AG09319 (cell line): Measurements from ENCODE around the gene WASHC2A.
A peak's percentile ranks its signal among the peaks of the same experiment; 100 is the strongest.
"Not testable (repeated sequence)": the region's sequence is repeated elsewhere in the genome, so short reads cannot be mapped to it uniquely, and the experiment has no call there.

Source experiments
- DNase-seq: peaks from one replicate; pipeline ENCODE4 v3.0.0-alpha.2; 2010; ENCODE audit warnings: low read depth; ENCODE audit errors: extremely low read depth
- TF ChIP-seq, protein P1 (sequence below): IDR thresholded peaks from 2 replicates; pipeline ENCODE4 v1.5.1; 2011; ENCODE audit warnings: low read depth, mild to moderate bottlenecking, inconsistent platforms, low read length, moderate library complexity

Gene WASHC2A

DNA sequence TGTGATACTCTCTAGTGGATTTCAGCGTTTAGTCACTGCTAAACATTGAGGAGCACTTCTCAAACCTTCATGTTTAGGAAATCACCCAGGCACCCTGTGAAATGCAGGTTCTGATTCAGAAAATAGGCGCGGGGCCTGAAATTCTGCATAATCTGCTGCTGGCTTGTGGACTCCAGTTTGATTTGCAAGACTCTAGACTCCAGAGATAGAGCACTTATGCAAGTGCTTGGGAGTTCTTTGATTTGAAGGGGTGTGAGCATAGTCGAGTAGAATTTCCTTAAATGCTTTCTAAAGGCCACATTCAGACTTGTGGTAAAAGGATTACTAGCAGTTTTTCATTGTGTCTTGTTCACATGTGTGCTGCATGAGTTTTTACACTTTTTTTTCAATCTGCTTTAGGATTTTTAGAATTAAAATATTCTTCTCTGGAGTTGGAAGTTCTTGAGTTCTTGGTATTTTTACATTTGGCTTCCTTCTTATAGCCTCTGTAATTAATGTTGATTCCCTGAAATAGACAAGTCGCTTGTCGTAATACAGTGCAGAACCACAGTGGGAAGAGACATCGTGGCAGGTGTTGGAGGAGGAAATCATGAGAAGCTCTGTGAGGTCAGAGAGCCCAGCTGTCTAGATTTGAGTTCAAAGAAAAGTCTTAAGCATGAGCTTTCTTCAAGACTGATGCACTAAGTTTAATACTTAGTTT, 41.4 kb downstream of the WASHC2A start:
- DNase-seq = not testable (repeated sequence)

DNA sequence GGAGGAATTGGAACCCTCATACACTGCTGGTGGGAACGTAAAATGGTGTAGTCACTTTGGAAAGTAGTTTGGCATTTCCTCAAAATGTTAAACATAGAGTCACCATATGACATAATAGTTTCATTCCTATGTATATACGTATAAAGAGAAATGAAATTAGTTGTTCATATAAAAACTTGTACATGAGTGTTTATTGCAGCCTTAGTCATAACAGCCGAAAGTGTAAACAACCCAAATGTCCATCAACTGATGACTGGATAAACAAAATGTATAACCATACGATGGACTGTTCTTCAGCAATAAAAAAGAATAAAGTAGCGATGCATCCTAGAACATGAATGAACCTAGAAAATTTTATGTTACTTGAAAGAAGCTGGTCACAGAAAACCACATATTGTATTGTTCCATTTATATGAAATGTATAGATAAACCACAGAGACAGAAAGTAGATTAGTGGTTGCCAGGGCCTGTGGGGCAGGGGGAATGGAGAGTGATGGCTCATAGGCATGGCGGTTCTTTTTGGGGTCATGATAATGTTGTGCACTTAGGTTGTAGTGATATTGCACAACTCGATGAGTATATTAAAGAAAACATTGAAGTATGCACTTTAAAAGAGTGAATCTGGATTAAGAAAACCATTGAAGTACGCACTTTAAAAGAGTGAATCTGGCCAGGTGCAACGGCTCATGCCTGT, 44.8 kb downstream of the WASHC2A start:
- DNase-seq = not testable (repeated sequence)

DNA sequence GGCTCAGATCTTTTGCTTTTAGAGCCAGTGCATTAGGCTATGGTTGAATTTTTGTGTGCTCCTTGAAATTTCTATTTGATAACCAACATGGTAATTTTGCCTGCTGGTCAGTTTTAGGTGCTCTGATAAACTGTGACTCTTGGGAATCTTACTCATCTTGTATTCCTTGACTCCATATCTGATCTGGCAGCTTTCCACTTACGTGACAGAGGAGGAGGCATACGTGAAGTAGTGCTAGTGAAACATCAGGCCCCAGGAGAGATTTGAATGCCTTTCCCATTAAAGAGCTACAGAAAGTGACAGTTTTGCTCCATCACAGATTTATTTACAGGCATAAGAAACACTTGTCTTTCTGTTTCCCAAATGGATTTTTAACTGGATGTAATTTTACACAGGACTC, 59.0 kb downstream of the WASHC2A start:
- DNase-seq = not testable (repeated sequence)

DNA sequence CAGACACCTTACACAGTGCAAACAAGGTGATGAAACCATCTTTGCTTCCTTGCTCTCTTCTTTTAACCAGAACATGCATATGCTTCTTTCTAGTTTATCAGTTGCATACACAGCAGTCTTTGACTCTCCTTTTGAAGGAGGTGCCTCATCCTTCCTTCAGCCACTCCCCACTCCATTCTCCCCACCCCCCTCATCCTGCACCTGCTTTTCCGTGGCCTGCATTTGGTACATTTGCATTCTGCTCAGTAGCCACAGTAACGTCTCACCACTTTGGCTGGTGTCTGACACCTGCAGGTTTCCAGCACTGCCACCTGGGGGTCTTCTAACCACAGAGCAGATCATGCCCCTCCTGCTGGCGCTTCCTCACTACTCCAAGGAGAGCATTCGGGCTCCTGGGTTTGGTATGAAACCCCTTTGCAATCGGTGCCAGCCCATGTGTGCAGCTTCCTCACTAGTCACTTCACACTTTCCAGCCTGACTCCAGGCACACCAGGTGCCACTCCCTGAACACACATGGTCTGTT, 60.1 kb downstream of the WASHC2A start:
- DNase-seq = not testable (repeated sequence)

DNA sequence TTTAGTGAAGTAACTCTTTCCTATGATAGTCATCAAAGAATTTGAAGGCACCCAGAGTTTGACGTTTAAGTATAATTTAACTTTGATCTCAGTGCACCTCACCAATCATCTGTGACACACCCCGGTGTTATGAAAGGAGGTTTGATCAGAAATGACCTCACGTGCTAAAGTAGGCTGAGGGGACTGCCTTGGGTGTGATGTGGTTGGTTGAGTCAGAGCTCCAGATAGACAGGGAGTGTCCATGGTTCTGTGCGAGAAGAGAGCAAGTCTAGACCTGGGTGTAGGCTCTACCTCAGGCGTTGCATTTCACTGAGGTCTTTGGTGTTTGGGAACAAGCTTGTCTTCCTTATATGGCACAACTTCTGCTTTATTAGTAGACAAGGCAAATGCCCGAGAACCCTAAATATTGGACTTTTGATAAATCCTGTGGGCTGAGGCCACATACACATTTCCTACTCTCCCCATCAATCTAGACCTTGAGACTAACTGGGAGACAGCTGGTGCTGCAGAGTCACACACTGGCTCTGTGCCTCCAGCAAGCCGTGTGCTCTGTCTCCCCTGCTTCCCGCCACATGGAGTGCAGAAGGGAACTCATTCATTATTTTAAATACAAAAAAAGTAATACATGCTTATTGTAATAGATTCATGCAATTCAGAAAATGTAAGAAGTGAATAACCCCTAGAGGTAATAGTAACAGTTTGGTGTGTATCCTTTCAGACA, 63.7 kb downstream of the WASHC2A start:
- DNase-seq = not testable (repeated sequence)

DNA sequence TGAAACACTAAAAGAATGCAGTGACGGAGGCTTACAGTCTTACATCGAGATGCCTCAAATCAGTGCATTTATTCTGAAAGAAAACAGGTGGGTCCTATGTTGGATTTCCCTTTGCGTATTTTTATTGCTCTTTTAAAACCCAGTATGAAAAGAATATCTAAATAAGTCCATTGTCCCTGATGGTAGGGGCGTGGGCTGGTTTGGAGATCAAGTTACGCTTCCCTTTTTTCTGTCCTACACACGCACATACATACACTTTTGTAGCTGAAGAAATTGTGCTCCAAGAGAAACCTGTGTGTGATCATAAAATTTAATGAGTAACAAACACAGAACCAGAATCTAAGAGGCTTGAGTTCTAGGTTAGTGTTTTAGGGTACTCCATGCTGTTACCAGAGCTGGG, 64.6 kb downstream of the WASHC2A start:
- DNase-seq = not testable (repeated sequence)

DNA sequence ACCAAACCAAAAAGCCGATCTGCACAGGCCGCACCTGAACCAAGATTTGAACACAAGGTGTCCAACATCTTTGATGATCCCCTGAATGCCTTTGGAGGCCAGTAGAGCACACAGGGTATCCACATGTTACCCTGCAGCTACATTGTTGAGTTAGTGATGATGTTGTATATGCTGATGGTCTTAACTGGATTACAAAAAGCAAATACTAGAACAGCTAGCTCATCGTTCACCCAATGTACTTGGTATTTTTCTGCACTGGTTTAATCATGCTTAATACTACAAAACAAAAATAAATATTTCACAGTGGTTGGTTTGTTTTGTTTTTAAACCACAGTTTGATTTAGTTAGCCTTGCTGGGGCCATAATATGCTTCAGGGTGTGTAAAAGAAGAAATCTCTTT, 65.1 kb downstream of the WASHC2A start:
- not testable (repeated sequence) for DNase-seq

DNA sequence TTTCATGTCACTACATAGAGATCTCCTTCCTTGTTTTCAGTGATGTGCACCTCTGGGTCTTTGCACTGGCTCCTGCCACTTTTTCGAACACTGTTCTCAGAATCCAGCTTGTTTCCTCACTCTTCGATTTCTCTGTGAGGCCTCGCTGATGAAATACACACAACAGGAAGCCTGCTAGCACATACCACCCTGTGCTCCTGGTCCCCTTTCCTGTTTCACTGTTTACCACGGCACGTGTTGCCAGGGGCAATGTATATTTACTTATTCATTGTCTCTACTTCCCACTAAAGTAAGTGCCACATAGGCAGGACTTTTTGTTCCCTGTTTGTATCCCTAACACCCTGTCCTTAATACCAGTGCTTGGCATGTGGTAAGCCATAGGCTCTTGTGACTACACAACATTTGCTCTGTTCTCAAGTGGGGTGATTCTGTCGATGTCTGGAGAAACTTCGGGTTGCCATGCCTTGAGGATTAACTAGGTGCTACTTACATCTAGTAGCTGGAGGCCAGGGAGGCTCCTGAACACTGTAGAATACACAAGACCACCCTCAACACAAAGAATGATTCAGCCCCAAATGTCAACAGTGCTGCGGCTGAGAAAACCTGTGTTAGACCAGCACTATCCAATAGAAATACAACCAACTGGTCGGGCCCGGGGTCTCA, 75.9 kb downstream of the WASHC2A start:
- DNase-seq = not testable (repeated sequence)

DNA sequence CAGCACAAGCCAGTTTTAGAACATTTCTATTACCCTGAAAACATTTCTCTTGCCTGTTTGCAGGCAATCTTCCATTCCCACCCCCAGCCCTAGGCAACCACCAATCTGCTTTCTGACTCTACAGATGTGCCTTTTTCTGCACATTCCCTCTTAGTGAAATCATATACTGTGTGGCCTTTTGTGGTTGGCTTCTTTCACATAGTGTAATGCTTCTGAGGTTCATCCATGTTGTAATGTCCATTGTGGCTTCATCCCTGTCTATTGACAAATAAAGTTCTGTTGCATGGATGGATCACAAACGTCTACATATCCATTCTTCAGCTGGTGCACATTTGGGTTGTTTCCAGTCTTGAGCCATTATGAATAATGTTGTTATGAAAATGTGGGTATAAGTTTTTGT, 77.8 kb downstream of the WASHC2A start:
- not testable (repeated sequence) for DNase-seq

DNA sequence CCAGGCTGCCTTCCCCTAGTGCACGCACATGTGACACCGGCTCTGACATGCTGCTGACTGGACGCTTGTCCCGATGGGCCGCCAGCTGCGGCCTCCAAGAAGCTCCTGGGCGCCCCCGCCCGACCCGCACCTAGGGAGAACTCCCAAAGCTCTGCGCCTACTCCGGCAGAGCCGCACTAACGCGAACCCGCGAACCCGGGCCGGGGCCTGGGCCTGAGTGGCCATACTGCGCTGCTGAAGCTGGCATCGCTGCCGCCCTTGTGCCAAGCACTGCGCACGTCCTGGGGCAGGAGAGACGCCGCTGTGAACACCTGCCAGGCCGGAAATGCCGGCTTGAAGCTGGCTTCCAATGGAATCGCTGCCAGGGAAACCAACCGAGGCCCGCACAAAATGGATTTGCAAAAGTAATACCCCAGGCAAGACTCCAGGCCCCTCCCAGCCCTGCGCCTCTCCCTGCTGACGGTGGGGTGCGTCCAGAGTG, 85.1 kb downstream of the WASHC2A start:
- no peak for DNase-seq
- TF ChIP-seq, protein P1, sequence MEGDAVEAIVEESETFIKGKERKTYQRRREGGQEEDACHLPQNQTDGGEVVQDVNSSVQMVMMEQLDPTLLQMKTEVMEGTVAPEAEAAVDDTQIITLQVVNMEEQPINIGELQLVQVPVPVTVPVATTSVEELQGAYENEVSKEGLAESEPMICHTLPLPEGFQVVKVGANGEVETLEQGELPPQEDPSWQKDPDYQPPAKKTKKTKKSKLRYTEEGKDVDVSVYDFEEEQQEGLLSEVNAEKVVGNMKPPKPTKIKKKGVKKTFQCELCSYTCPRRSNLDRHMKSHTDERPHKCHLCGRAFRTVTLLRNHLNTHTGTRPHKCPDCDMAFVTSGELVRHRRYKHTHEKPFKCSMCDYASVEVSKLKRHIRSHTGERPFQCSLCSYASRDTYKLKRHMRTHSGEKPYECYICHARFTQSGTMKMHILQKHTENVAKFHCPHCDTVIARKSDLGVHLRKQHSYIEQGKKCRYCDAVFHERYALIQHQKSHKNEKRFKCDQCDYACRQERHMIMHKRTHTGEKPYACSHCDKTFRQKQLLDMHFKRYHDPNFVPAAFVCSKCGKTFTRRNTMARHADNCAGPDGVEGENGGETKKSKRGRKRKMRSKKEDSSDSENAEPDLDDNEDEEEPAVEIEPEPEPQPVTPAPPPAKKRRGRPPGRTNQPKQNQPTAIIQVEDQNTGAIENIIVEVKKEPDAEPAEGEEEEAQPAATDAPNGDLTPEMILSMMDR = no peak

DNA sequence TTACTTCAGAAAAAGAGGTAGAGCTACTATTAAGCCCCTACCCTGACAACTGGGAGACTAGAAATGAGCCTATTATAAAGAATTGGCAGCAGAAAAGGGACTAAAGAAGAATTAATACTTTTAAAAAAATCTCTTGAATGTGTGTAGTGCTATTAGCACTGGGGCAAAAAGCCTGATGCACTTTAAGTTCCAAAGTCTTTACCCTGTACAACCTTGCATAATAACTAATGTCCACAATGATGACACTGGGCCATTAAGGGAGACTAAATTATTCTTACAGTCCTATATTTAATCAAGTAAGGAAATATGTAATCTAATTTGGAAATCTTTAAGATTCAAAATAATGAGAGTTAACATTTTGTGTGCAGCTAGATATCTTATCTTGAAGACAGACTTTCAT, 90.1 kb downstream of the WASHC2A start:
- not testable (repeated sequence) for DNase-seq

DNA sequence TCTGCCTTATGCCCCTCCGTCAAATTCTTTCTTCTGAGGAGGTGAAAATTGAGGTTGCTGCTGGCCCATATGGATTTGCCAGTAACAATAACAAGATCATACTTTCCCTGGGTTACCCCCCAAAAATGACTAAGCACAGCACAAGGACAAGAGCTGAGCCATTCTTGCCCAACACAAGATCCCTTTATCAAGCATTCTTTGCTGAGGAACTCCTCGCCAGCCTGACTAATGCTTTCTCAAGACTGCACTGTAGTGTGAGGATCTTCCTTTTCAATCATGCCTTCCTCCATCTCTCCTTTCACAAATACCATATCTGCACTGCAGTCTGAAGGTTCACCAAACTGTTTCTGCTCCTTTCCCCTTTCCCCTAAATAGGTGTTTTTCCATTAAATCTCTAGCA, 92.1 kb downstream of the WASHC2A start:
- DNase-seq = not testable (repeated sequence)

DNA sequence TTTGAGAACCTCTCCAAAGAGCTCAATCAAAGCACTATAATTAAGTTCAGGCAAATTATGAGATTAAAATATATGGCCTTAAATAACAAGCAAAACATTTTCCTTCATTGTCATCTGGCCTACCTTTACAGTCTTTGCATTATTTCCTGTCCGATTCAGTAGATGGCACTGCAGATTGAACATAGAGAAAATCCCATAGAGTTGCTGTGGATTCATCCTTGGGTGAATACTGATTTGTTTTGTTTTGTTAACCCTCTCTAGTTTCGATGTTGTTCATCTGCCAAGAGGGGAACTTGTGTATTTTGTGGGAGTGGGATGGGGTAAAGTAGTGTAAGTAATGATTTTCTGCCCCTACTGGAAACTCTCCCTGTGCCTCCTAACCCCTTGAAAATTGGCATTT, 97.3 kb downstream of the WASHC2A start:
- DNase-seq = not testable (repeated sequence)

DNA sequence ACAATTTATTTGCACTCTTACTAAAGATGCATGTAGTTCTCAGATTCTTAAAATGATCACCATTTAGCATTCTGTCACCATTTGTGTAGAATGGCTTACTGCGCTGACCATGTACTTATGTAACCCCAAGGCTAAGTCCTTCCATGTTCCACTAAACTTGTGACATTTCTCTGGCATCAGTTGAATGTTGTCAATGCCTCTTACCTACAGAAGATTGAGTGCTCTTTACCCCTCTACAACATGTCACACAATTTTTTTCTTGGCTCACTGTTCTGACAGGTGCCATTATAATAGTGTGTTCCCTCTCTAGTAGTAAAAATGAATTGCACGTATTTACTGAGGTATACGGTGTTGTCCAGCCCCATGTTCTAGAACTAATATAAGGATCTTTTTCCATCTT, 100.1 kb downstream of the WASHC2A start:
- not testable (repeated sequence) for DNase-seq

DNA sequence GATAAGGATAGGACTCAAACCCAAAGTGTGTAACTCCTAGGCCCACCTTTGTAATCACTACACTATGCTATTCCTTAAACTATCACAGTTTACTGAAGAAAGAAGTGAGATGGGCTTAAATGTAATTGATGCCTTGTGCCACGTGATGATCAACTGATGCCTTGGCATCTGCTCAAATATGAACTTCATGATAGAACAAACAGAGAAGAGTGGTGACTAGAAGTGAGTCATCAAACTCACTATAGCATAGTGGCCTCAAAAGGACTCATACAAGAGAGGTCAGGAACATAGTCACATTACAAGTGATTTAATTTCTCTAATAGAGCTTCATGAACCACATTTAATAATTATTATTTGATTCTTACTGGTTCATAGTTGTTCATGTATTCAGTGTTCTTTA, 101.8 kb downstream of the WASHC2A start:
- not testable (repeated sequence) for DNase-seq

DNA sequence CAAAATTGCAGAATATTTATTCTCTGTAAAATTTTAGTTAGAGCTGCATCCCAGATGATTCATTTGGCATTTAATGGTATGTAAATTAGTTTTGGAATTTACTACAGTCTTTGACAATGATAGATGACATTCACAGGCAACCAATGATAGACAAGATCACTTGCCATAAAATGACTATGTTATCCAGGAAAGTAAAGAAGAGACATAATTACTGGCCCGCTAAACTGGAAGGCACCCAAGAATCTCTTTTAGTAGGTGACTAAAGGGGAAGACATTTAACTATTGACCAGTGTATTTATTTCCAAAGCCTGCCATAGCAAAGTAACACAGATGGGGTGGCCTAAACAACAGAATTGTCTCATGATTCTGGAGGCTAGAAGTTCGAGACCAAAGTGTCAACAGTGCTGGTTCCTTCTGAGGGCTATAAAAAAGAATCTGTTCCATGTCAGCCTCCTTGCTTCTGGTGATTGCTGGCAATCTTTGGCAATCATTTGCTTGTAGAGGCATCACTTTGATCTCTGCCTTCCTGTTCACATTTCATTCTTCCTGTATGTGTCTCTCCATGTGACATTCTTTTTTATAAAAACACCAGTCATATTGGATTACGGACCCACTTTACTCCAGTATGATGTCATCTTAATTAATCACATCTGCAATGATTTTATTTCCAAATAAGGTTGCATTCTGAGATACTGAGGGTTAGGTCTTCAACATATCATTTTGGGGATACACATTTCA, 107.2 kb downstream of the WASHC2A start:
- DNase-seq = peak; percentile 23
